HG03159 (cell line): ENCODE results near the gene SMPD4.
"Not testable (repeated sequence)": the region's sequence is repeated elsewhere in the genome, so short reads cannot be mapped to it uniquely, and the experiment has no call there.

ENCODE experiments used
- ATAC-seq: cut with Tn5 transposase; IDR thresholded peaks from one replicate; pipeline ENCODE4 v1.9.1; 2021; ENCODE audit warnings: mild to moderate bottlenecking, moderate library complexity; ENCODE audit not compliant: unreplicated experiment

Gene SMPD4

DNA sequence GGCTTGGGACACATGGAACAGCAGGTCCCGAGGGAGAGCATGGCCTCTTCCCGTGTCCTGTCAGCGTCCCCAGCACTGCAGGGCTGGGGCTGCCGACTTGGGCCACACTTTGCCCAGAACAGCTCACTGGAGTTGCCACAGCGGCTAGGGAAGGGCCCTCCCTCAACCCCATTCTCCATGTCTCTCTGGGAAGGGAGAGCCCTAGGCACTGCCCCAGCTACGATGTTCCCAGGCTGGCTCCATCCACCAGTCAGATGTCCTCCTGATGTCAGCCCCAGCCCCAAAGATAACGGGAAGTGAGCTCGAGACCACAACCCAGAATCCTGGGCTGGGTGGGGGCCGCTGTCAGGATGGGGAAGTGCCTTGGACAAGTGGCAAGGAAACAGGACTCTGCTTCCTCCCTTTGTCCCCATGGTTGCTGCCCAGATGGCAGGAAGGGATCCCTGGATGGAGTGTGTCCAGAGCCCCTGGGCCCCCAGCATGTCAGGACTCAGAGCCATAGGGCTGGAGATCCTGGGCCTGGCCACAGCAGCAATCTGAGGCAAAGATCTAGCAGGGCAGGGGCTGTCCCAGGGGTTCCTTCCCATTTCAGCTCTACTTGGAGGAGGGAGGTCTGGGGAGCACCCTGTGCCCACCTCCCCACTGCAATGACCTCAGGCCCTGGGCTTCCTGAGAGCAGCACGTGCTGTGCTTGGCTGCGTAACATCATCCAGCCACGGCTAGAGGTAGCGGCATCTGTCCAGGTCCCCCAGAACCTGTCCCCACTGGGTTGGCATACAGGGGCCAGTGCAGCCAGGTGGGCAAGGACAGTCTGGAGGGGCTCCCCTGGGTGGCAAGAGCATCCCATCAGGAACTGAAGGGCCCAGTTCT lies 38.8 kb downstream of the SMPD4 start:
- not testable (repeated sequence) for ATAC-seq

DNA sequence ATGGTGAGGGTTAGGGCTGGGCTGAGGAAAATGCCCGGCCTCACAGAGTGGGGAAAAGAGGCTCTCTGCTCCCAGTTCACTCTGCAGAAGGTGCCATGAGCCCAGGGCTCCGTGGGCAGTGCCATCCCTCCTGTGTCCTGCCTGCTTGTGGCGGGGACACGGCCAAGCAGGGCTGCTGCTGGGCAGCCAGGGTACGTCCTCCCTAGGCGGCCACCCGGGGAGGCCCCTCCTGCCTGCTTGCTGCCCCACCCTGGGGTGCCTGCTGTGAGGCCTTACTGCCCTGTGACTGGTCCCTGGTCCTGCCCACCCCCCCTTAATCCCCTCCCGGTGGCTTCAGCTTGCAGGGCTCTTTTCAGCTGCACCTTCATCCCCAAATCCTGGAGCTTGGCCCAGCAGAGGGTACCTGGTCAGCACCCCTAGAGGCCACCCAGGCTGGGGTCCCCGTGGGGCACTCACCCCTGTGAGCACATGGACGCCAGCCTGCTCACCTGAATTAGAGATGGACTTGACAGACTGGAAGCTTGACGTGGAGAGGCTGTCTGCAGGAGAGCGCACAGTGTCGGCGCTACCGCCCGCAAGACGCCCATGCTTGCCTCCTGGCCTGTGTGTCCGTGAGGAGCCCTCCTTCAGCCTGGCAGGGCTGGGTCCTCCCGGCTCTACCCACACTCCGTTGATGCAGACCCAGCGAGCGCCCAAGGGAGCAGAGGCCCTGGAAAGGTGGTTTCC lies 39.6 kb downstream of the SMPD4 start:
- ATAC-seq, result not testable (repeated sequence)

DNA sequence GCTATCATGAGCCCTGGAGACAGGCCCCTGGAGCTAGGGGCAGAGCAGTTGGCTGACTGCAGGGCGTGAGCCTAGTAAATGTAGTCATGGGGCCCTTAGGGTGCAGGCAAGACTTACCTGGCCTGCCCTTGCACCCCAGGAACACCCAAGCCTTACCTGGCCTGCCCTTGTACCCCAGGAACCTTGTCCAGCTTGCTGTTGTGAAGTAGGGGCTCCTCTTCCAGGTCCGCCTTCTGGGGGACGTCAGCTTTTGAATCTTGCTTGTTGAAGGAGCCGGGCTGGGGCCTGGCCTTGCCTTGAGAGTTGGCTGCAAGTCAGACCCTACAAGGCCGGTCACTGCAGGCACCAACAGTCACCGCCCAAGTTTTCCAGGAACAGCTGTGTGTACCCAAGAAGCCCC lies 40.4 kb downstream of the SMPD4 start:
- not testable (repeated sequence) for ATAC-seq

DNA sequence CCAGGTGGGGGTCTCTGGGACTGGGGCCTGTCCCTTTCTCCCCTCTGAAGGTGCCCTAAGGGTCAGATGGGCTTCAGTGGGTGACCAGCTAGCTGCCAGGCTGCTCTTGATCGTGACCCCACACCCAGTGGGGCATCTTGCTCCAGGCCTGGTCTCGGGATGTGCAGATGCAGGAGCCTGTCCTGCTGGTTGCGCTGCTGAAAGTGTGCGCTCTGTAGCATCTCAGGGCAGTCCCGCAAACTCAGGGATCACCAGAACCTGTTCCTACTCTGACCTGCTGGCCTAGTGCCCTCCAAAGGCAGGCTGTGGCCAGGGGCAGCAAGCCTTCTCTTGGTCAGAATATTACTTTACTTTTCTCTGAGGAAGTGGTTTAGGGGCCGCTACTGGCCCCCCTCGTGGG lies 40.9 kb downstream of the SMPD4 start:
- ATAC-seq, result not testable (repeated sequence)

DNA sequence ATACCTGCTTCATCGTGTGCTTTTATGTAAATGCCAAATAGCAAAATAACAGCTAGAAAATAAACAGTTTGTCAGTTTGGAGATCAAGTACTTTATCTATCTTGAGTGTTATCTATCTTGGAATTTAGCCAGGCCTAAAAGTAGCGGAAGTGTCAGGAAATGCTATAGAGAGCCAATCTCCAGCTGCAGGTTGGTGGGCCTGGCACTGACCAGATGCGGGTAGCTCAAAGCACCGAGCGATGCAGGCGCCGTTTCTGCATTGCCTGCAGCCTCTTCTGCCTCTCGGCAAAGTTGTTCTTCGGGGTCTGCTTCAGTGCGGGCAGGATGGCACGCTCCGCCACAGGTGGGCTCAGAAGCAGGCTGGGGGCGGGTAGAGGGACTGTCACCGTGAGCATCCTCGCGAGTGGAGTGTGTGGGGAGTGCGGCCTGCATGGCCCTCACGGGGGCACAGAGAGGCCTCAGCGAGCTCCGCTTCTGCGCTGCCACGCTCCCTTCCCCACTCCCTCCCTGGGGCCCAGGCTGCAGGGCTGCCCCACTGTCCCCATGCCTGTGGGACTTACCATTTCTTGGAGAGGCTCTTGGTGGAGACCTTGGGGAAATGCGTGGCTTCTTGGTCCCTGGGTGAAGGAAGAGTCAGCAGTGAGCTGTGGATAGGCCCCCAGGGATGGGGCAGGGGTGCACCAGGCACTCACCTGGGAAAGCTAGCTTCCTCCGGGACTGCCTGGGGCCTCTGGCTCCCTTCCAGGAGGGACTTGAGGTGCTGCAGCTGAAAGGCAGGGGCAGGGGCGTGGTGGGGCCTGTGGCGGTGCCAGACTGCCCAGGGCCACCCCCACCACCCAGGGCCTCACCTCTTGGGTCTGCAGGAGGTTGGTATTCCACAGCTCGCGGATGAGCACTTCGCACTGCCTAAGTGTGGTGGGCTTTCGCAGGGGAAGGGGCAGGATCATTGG lies 41.8 kb downstream of the SMPD4 start:
- ATAC-seq, result not testable (repeated sequence)

DNA sequence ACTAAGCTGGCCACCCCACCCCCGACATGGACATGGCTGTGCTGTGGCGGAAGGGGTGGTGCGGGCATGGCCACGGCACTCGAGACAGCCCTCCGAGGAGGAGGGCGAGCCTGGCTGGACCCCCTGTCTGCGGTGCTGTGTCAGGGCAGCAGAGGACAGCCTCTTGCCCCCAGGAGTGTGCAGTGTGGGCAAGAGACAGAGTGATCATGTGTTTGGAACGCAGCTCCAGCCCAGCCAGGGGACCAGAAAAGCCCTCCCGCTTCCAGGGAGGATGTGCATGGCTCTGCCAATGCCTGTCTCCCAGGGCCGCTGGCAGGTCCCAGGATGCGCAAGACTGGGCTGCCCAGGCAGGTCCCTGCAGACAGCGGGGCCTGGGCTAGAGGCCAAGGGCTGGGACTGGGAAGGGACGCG lies 42.6 kb downstream of the SMPD4 start:
- ATAC-seq, result not testable (repeated sequence)

DNA sequence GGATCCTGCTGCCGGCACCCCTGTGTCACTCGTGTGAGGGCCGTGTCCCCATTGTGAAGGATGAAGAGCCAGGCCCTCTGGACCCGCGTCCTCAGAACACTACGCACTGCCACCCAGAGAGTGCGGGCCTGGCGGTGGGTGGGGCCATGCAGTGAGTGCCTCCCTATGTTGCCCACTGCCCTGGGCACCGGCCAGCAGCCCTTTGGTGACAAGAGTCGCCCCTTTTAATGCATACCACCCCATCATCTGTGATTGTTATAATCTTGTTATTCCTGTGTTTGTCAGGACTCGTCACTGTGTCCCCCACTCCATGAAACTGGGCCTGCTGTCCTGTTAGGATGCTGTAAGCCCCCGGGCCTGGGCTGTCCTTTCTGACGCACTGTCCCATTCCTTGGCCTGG lies 43.1 kb downstream of the SMPD4 start:
- not testable (repeated sequence) for ATAC-seq

DNA sequence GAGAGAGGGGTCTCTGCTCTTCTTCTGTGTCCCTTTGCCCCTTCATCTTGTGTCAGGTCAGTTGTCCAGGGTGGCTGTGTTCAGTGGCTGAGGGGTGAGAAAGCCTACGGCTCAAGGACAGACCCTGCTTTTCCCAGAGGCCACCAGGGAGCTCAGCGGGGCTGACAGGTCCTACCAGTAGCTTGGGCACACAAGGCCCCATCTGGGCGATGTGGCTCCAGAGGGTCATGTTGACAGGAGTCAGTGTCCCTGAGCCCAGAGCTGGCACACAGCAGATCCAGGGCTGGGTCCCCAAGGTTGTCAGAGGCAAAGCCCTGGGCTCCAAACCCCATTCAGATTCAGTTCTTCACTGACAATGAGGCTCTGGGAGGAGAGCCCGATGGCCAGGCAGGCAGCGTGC lies 44.3 kb downstream of the SMPD4 start:
- not testable (repeated sequence) for ATAC-seq

DNA sequence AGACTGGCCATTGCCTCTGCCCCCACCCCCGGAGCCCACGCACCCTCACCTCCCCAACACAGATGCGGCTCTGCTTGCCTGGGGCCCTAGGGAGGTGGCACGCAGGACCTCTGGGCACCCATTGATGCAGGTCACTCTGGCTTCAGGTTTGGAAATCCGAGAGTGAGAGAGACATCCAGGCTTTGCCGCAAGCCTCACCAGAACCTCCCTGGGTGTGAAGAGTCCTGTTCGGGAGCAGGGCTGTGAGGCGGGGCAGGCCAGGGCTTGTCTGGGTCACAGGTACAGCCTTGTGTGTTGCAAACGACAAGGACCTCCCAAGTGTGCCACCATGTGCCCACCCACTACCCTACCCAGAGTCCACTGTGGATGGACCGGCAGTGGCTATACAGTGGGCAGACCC lies 44.9 kb downstream of the SMPD4 start:
- ATAC-seq, result not testable (repeated sequence)

DNA sequence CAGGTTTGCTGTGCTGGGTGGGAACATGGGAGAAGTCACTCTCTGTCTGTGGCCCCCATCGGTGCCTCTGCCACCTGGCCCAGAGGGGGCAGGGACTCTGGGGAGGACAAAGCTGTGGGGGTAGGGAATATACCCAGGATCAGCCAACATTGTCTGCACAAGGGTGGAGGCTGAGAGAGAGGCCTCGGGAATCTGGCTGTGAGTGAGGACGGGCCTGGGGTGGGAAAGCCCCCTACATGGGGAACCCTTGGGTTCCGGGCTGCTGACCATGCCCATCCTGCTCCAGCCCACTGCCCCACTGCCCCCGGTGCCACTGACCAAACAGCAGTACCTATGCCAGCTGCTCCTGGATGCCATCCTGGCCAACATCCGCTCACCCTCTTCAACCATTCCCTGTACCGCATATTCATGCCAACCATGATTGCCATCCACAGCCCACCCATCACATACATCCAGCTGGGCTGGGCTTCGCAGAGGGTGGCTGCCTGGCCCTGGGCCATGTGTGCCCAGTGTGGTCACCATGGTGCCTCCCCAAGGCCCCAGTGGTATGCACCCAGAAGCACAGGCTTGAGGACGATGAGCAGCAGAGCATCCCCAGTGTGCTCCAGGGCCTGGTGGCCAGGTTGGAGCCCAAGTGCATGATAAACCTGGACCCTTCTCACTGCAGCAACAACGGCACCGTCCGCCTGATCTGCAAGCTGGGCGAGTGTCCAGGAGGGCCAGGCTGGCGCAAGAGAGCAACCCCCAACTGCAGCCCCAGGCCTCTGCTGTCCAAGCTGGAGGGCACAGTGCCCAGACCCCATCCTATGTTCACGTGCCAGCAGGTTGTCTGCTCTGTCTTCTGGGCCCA lies 45.5 kb downstream of the SMPD4 start:
- ATAC-seq, result no peak

DNA sequence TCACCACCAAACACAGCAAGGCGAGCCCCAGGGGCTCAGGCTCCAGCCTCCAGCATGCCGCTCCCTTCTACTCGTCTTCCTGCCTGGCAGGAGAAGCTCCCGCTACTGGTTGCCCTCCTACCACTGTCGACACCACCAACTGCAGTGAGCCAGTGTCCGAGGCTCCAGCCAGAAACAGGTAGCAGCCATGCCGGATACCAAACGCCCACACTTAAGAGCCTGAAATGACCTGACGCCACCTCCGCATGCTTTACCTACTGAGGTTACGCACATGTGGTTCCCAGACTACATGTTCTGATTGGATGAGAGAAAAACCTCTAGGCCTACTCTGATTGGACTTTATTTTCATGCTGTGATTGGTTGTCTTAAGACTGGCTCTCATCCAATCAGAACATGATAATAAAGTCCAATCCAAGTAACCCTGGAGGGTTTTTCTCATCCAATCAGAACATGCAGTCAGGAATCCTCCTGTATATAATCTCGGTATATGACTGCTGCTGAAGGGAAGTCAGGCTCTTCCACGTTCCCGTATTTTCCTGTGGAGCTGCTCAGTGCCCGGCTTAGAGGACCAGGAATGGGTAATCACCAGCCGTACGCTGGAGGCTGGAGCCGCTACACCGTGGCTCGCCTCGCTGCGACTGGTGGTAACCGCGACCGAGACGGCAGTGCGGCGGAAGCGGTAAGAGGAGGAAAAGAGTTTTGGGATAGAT lies 52.1 kb downstream of the SMPD4 start, which contains the start of gene POTEF:
POTEF (minus strand) TSS at position 103 of the 710 bp plus-strand sequence. CDS start 8,707 bp downstream, outside the sequence.
- ATAC-seq, result not testable (repeated sequence)

DNA sequence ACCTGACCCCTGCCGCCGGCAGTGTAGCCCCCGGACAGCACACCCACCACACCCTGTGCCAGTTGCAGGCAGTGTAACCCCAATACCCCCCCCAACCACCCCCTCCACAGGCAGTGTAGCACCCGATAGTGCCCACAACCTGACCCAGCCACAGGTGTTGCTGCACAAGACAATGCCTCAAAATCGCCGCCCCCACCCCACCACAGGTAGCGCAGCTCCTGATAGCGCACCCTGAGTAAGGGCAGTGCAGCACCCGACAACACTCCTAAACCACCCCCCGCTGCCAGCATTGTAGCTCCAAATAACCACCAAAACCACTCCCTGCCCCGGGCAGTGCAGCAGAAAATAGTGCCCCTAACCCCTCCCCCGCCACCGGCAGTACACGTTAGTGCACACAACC lies 52.9 kb downstream of the SMPD4 start:
- not testable (repeated sequence) for ATAC-seq

DNA sequence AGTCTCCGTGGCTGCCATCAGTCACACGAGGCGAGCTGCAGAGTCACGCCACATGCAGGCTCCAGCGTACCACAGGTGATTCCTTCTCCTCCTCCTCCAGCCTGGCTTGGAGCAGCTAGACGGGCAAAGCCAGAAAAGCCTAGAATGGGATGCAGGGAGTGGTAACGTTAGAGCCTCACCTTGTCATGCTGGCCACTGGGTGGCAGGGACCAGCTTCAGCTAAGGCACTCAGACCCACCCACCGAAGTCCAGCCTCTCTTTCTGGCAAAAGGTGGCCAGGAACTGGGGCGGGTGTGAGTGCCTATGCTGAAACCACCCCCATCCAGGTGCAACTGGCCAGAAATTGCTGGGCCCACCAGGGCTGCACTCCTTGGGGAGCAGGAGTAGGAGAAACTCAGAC lies 53.7 kb downstream of the SMPD4 start:
- not testable (repeated sequence) for ATAC-seq

DNA sequence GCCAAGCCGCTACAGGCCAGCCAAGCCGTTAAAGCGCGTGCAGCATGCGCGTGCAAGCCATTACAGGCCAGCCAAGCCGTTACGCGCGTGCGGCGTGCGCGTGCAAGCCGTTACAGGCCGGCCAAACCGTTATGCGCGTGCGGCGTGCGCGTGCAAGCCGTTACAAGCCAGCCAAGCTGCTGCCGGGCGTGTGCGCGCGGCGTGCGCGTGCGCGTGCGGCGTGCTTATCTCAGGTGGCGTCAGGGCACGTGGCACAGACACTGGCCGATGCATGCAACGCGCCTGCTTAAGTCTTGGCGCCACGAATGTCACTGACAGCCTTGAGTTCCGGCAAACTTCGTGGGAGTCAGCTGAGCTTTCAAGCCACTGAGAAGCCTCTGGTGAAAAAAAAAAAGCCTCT lies 60.5 kb downstream of the SMPD4 start:
- not testable (repeated sequence) for ATAC-seq

DNA sequence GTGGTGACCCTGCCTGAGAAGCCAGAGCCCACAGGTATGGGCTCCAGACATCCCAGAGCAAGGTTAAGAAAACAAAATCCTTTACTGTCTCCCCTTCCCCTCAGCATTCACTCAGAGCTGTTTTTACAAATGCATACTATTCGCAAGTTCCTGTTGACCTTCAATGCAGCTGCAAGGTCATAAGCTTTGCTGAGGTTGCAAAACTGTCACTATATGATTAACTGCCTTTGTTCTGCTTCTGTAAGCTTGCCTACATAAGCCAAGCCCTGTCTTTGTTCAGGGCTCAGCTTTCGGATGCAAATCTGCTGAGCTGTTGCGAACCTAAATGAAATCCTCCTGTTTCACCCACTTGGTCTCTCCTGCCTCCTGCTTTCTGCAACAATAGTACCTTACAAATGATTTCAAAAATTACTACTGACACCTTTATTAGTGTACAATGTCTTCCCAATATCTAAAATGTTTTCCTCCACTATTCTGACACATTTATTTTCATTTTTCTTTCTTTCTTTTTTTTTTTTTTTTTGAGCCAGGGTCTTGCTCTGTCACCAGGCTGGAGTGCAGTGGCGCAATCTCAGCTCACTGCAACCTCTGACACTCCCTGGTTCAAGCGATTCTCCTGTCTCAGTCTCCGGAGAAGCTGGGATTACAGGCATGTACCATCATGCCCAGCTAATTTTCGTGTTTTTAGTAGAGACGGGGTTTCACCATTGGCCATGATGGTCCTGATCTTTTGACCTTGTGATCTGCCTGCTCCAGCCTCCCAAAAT lies 78.6 kb downstream of the SMPD4 start:
- ATAC-seq, result not testable (repeated sequence)
